Stimulated activated CD8-positive, alpha-beta memory T cell treated with anti-CD3 and anti-CD28 coated beads, Interleukin-15, amount 100 ng/mL, for 4 hours (primary cell): Measurements from ENCODE around the gene FAM98A.
A peak's percentile ranks its signal among the peaks of the same experiment; 100 is the strongest.

Experiments
- DNase-seq, 2 donors: peaks; one replicate each; pipeline ENCODE4 v3.0.0-alpha.2; 2020; ENCODE audit warnings: low read depth in 2 of 2

FAM98A gene

GRCh38 chr2:33599175-33599942 is at the start of gene FAM98A:
TSS of gene FAM98A (minus strand) at chr2:33599299. CDS start at chr2:33599221, 78 bp downstream.
- peak; percentile 99 for DNase-seq

- no peak for DNase-seq
Observed at GRCh38 chr2:33645861-33646260, 46.8 kb upstream of the FAM98A start.

- no peak for DNase-seq
Observed at GRCh38 chr2:33644215-33644614, 45.1 kb upstream of the FAM98A start.

- no peak for DNase-seq
Observed at GRCh38 chr2:33636001-33636400, 36.9 kb upstream of the FAM98A start.

GRCh38 chr2:33634261-33634910 is 35.3 kb upstream of the FAM98A start:
- DNase-seq: no peak

- no peak for DNase-seq
Observed at GRCh38 chr2:33633315-33633714, 34.2 kb upstream of the FAM98A start.

GRCh38 chr2:33632831-33633230 is 33.7 kb upstream of the FAM98A start:
- no peak for DNase-seq

- DNase-seq: no peak
Observed at GRCh38 chr2:33628031-33628827, 29.1 kb upstream of the FAM98A start.

GRCh38 chr2:33619028-33619427 is 19.9 kb upstream of the FAM98A start:
- no peak for DNase-seq

GRCh38 chr2:33617989-33618388 is 18.9 kb upstream of the FAM98A start:
- no peak for DNase-seq

- no peak for DNase-seq
Observed at GRCh38 chr2:33617401-33617800, 18.3 kb upstream of the FAM98A start.

GRCh38 chr2:33616873-33617272 is 17.8 kb upstream of the FAM98A start:
- DNase-seq: no peak

- no peak for DNase-seq
Observed at GRCh38 chr2:33614190-33614589, 15.1 kb upstream of the FAM98A start.

- no peak for DNase-seq
Observed at GRCh38 chr2:33607905-33608304, 8.8 kb upstream of the FAM98A start.

GRCh38 chr2:33607251-33607721 is 8.2 kb upstream of the FAM98A start:
- no peak for DNase-seq

- no peak for DNase-seq
Observed at GRCh38 chr2:33606622-33607021, 7.5 kb upstream of the FAM98A start.

- no peak for DNase-seq
Observed at GRCh38 chr2:33606100-33606499, 7.0 kb upstream of the FAM98A start.

GRCh38 chr2:33605056-33605455 is 6.0 kb upstream of the FAM98A start:
- no peak for DNase-seq

- DNase-seq: no peak
Observed at GRCh38 chr2:33603416-33603815, 4.3 kb upstream of the FAM98A start.

- DNase-seq: no peak
Observed at GRCh38 chr2:33602201-33602830, 3.2 kb upstream of the FAM98A start.

- no peak for DNase-seq
Observed at GRCh38 chr2:33599943-33600192, 769 bp upstream of the FAM98A start.

GRCh38 chr2:33598561-33599174 is 431 bp downstream of the FAM98A start:
- no peak for DNase-seq
